ENCODE results near the gene DLG4. TPM values are rescaled to one million over a fixed set of nuclear protein-coding genes. Genes with fewer than 3 reads are reported as not detected.

DLG4 gene
- total RNA-seq, 1 donor from 2014 or later, result 44.3 TPM

DNA sequence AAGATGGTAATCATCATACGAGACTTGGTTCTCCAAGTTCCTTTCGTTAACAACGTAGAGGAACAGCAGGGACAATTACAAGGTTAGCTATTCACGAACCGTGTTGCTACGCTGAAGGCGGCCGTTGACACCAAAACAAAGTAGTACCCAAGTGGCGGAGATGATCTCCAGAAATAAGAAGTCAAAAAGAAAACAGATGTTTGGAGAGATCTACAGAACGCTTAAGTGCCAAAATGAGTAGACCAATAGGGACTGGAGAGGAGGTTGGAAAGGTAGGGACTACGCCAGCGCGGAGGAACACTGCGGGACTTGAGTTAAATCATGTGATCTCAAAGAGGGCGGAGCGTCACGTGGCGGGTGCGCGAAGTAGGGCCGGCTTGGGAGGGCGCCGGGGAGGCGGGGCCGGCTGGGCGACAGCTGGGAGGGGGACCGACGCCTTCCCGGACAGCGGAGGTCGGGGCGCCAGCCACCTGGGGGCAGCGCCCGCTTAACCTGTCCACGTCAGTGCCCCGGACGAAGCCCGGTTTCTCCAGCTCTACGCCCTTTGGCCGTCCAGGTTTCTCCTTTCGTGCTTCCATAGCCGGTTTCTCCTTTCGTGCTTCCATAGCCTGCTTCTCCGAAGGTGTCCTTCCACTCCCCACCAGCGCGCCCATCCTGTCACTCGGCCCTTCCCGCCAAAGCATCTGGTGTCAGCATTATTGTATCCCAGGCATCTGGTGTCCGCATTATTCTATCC is 23.2 kb upstream of the DLG4 start:
- peaks cover 44% of the 10 kb centered on the region for H3K36me3 Mint-ChIP-seq (ENCODE audit: low read depth, unreplicated experiment)
- H3K9me3 Mint-ChIP-seq (ENCODE audit: unreplicated experiment), result no peaks in the 10 kb centered on the region
- peaks cover 35% of the 10 kb centered on the region for H3K4me1 Mint-ChIP-seq (ENCODE audit: unreplicated experiment)
- no peak for TF ChIP-seq CTCF (IDR thresholded peaks at IDR 0.05; ENCODE audit: unreplicated experiment)
- peaks cover 28% of the 10 kb centered on the region for H3K27me3 Mint-ChIP-seq (ENCODE audit: unreplicated experiment)
- peak overlapping the region; percentile 98 for H3K4me3 Mint-ChIP-seq (ENCODE audit: unreplicated experiment)
- DNase-seq (ENCODE audit: low spot score), result peak; percentile 91
- peak overlapping the region; percentile 100 for H3K27ac Mint-ChIP-seq (ENCODE audit: unreplicated experiment)

- Mint-ChIP-seq H3K36me3 (ENCODE audit: low read depth, unreplicated experiment) (peaks cover 48% of the 10 kb centered on the region), H3K27ac (ENCODE audit: unreplicated experiment) (peak within 1 kb of the TSS; percentile 100), H3K4me1 (ENCODE audit: unreplicated experiment) (peaks cover 37% of the 10 kb centered on the region), H3K4me3 (ENCODE audit: unreplicated experiment) (peak within 1 kb of the TSS; percentile 98), H3K27me3 (ENCODE audit: unreplicated experiment) (peaks cover 30% of the 10 kb centered on the region), H3K9me3 (ENCODE audit: unreplicated experiment) (no peaks in the 10 kb centered on the region)
- DNase-seq (ENCODE audit: low spot score), result peak; percentile 92
- TF ChIP-seq CTCF (IDR thresholded peaks at IDR 0.05; ENCODE audit: unreplicated experiment), result no peak
These were observed 22.4 kb upstream of the DLG4 start, which contains the start of gene GABARAP for GRCh38 chr17:7241783-7242716. Gene GABARAP, minus strand, starts transcription at chr17:7242449. Its CDS starts 119 bp downstream, at chr17:7242330.

DNA sequence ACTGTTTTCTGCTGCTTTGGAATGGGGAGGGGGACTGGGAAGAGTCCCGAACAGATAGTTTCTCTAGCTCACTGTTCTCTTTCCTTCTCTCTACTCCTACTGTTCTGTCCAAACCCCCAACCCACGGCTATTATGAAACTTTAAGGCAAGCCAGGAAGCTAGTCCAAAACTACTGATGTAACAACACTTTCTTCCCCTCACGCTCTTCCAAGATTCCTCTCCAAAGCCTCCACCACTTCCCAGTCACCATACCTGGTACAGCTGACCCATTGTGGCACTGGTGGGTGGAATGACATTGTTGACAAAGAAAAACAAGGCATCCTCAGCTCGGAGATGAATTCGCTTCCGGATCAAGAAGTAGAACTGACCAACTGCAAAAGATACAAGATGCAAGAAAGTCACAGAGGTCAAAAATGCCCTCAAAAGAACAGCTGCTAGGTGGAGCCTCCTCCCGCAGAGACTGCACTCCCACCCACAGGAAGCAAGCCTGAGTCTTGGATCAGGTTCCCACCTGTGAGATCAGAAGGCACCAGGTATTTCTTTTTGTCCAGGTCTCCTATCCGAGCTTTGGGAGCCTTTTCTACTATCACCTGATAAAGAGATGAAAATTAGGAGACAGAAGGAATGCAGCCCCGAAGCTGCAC is 21.6 kb upstream of the DLG4 start:
- peaks cover 34% of the 10 kb centered on the region for H3K27me3 Mint-ChIP-seq (ENCODE audit: unreplicated experiment)
- no peak for TF ChIP-seq CTCF (IDR thresholded peaks at IDR 0.05; ENCODE audit: unreplicated experiment)
- peaks cover 40% of the 10 kb centered on the region for H3K4me1 Mint-ChIP-seq (ENCODE audit: unreplicated experiment)
- peak overlapping the region; percentile 98 for H3K4me3 Mint-ChIP-seq (ENCODE audit: unreplicated experiment)
- H3K36me3 Mint-ChIP-seq (ENCODE audit: low read depth, unreplicated experiment), result peaks cover 50% of the 10 kb centered on the region
- peak overlapping the region; percentile 98 for H3K27ac Mint-ChIP-seq (ENCODE audit: unreplicated experiment)
- no peak for DNase-seq (ENCODE audit: low spot score)
- H3K9me3 Mint-ChIP-seq (ENCODE audit: unreplicated experiment), result no peaks in the 10 kb centered on the region

- TF ChIP-seq CTCF (IDR thresholded peaks at IDR 0.05; ENCODE audit: unreplicated experiment), result no peak
- Mint-ChIP-seq H3K27me3 (ENCODE audit: unreplicated experiment) (peaks cover 34% of the 10 kb centered on the region), H3K4me3 (ENCODE audit: unreplicated experiment) (peak overlapping the region; percentile 98), H3K4me1 (ENCODE audit: unreplicated experiment) (peaks cover 40% of the 10 kb centered on the region), H3K27ac (ENCODE audit: unreplicated experiment) (peak overlapping the region; percentile 98), H3K36me3 (ENCODE audit: low read depth, unreplicated experiment) (peaks cover 53% of the 10 kb centered on the region), H3K9me3 (ENCODE audit: unreplicated experiment) (no peaks in the 10 kb centered on the region)
- DNase-seq (ENCODE audit: low spot score), result no peak
These were observed 20.7 kb upstream of the DLG4 start for GRCh38 chr17:7240375-7240774.
